OCI-LY7 (cell line): ENCODE data around the gene IKBKE. TPM values are rescaled to one million over a fixed set of nuclear protein-coding genes. Genes with fewer than 3 reads are reported as not detected.

Source experiments
- BruUV-seq: library from RNA; stranded (reverse); fragments of 400-500 nt; replicated peaks from 2 replicates; lab custom pipeline; 2021; lab: Mats Ljungman, UMichigan
- CTCF ChIA-PET: fragments of 300-600 bp; sonication (Branson Sonifier 250); formaldehyde crosslinking; loops from one replicate; lab custom pipeline; 2022; ENCODE audit warnings: antibody characterized with exemption; ENCODE audit not compliant: unreplicated experiment; lab: Charles Lee
- POLR2A ChIA-PET: fragments of 300-600 bp; sonication (Branson Sonifier 250); formaldehyde crosslinking; loops from one replicate; lab custom pipeline; 2022; ENCODE audit warnings: antibody characterized with exemption; lab: Charles Lee
- DNase-seq: peaks from one replicate; pipeline ENCODE4 v3.0.0-alpha.2; 2015; ENCODE audit warnings: low spot score
- H2AFZ ChIP-seq: fragments of 200-600 bp; sonication (generic), shearing (Covaris generic); 2 replicates; pipeline ENCODE4 v1.6.1; 2014; ENCODE audit warnings: mild to moderate bottlenecking, antibody characterized with exemption, low read length, moderate library complexity
- H3K27ac ChIP-seq: fragments of 200-600 bp; sonication (generic); 2 replicates; pipeline ENCODE4 v1.5.1; 2014; ENCODE audit warnings: mixed run types, low read depth, mild to moderate bottlenecking, moderate library complexity, low read length, inconsistent platforms; ENCODE audit not compliant: poor library complexity, severe bottlenecking
- H3K36me3 ChIP-seq: fragments of 200-600 bp; sonication (generic); 2 replicates; pipeline ENCODE4 v1.6.1; 2014; ENCODE audit warnings: mild to moderate bottlenecking, antibody characterized with exemption, low read length, moderate library complexity, mixed read lengths; ENCODE audit not compliant: insufficient read depth
- H3K4me1 ChIP-seq: fragments of 200-600 bp; sonication (generic); 2 replicates; pipeline ENCODE4 v1.5.1; 2014; ENCODE audit warnings: mild to moderate bottlenecking, low read length; ENCODE audit not compliant: insufficient read depth, poor library complexity, severe bottlenecking
- H3K4me2 ChIP-seq: fragments of 200-600 bp; sonication (generic); 2 replicates; pipeline ENCODE4 v1.6.1; 2014; ENCODE audit warnings: mild to moderate bottlenecking, low read length
- H3K4me3 ChIP-seq: fragments of 200-600 bp; sonication (generic); 2 replicates; pipeline ENCODE4 v1.5.1; 2014; ENCODE audit warnings: mild to moderate bottlenecking, low read depth, low read length; ENCODE audit not compliant: poor library complexity, severe bottlenecking
- H3K79me2 ChIP-seq: fragments of 200-600 bp; sonication (generic); 2 replicates; pipeline ENCODE4 v1.6.1; 2016; ENCODE audit warnings: low read depth, mild to moderate bottlenecking, low read length, moderate library complexity, mixed read lengths; ENCODE audit not compliant: insufficient read depth
- H3K9me2 ChIP-seq: fragments of 200-600 bp; sonication (generic); 2 replicates; pipeline ENCODE4 v1.6.1; 2016; ENCODE audit warnings: mild to moderate bottlenecking, low read length, mixed read lengths; ENCODE audit not compliant: insufficient read depth
- H3K9me3 ChIP-seq: fragments of 200-600 bp; sonication (generic); 2 replicates; pipeline ENCODE4 v1.6.1; 2014; ENCODE audit warnings: mild to moderate bottlenecking, mixed run types, low read length, mixed read lengths
- H4K20me1 ChIP-seq: fragments of 200-600 bp; sonication (generic); 2 replicates; pipeline ENCODE4 v1.6.1; 2014; ENCODE audit warnings: mild to moderate bottlenecking, antibody characterized with exemption, low read length, moderate library complexity, mixed read lengths; ENCODE audit not compliant: insufficient read depth
- EZH2phosphoT487 ChIP-seq: fragments of 200-600 bp; sonication (generic); IDR thresholded peaks from 2 replicates; pipeline ENCODE4 v1.6.1; 2018; ENCODE audit warnings: low read depth, borderline replicate concordance, mild to moderate bottlenecking, mixed run types, antibody characterized with exemption, low read length, moderate library complexity, mixed read lengths
- intact Hi-C: fragments of 100-400 bp; cut with micrococcal nuclease; formaldehyde crosslinking; loops from one replicate; pipeline ENCODE4 v1.10.0; 2022; ENCODE audit not compliant: unreplicated experiment
- total RNA-seq, 2 experiments: library from RNA; depleted of rRNA in 1 of 2; stranded (reverse); fragments of >200 nt in 1 of 2; shearing (Covaris generic) in 1 of 2; gene quantifications; 2 replicates each; pipeline ENCODE4 v1.2.3, GENCODE V29; 2014 to 2022
- TF ChIP-seq, protein P1 (sequence below): fragments of 200-600 bp; sonication (generic); conservative IDR thresholded peaks from 2 replicates; pipeline ENCODE4 v1.5.1; 2014; ENCODE audit warnings: mild to moderate bottlenecking, antibody characterized with exemption, low read length, moderate library complexity, mixed read lengths

The IKBKE gene
- total RNA-seq, 2 experiments from 2014 or later: 23.9 to 38.5 TPM

DNA sequence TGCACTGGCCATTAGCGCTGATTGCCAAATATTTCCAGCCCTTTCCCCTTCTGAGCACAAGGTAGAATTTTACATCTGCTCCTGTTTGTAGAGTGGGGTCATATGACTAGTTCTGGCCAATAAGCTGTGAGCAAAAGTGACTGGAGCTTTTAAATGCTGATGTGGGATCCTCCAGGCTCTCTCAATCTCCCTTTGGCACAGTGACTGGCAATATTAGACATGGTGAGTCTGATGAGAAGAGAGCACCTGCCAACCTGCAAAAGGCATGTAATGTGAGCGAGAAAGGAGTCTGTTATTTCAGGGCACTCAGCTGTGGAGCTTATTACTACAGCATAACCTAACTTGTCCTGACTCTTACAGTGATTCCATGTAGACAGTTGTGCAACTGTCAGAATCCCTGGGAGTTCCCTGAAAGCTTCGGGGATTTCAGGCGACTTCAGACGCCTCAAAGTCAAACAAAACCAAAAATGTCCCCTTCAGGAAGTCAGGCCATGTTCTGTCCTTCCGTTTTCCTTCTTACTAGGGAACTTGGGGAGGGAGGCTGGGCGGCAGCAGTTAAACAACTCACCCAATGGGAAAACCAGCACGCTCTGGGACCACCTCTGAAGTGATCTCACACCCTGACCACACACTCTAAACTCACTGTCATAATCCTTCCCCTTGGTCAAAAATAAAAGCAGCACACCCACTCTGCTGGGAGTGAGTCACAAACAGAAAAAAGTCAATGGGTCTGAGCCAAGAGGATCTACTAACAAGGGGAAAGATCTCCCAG, 33.5 kb downstream of the IKBKE start:
- no peaks in the 10 kb centered on the region for H3K9me3 ChIP-seq
- H2AFZ ChIP-seq: no peak overlapping the region
- 0 out of 2 replicates have a peak, but pooled peaks cover 1% of the 10 kb centered on the region for H3K36me3 ChIP-seq
- H3K4me3 ChIP-seq: no peak overlapping the region
- H3K79me2 ChIP-seq: no peaks in the 10 kb centered on the region
- no peaks in the 10 kb centered on the region for H4K20me1 ChIP-seq
- intact Hi-C loops: no loop called here
- DNase-seq: no peak
- H3K9me2 ChIP-seq: no peaks in the 10 kb centered on the region
- POLR2A ChIA-PET: interaction anchor here (1.1 kb wide), 1 partner anchor 379 kb away, joined by 3 read pairs; no protein-coding TSS in a partner anchor
- BruUV-seq: no TSS peak
- H3K4me2 ChIP-seq: no peak overlapping the region
- no peak overlapping the region for H3K27ac ChIP-seq
- H3K4me1 ChIP-seq: no peaks in the 10 kb centered on the region
- TF ChIP-seq EZH2phosphoT487: no peak
- TF ChIP-seq, protein P1, sequence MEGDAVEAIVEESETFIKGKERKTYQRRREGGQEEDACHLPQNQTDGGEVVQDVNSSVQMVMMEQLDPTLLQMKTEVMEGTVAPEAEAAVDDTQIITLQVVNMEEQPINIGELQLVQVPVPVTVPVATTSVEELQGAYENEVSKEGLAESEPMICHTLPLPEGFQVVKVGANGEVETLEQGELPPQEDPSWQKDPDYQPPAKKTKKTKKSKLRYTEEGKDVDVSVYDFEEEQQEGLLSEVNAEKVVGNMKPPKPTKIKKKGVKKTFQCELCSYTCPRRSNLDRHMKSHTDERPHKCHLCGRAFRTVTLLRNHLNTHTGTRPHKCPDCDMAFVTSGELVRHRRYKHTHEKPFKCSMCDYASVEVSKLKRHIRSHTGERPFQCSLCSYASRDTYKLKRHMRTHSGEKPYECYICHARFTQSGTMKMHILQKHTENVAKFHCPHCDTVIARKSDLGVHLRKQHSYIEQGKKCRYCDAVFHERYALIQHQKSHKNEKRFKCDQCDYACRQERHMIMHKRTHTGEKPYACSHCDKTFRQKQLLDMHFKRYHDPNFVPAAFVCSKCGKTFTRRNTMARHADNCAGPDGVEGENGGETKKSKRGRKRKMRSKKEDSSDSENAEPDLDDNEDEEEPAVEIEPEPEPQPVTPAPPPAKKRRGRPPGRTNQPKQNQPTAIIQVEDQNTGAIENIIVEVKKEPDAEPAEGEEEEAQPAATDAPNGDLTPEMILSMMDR: no peak
- CTCF ChIA-PET: no interaction called here

DNA sequence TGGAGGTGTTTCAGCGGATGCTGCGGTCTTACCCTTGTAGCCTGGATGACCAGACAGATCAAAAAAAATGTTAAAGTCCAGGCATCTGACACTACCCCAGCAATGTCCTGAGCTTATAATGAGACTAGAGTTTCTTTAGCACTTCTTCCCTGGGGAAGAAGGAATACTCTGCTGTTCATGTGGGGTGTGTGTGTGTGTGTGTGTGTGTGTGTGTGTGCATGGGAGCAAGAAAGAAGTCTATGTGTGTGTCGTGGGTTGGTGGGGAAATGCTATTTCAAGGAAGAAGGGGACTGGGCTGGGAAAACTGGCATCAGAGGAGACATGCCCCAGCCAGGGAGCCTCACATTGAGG, 34.1 kb downstream of the IKBKE start:
- no peak overlapping the region for H2AFZ ChIP-seq
- no peak overlapping the region for H3K4me2 ChIP-seq
- no peak for DNase-seq
- no TSS peak for BruUV-seq
- H3K4me1 ChIP-seq: no peaks in the 10 kb centered on the region
- no peaks in the 10 kb centered on the region for H3K9me2 ChIP-seq
- no peaks in the 10 kb centered on the region for H3K9me3 ChIP-seq
- no peak overlapping the region for H3K4me3 ChIP-seq
- CTCF ChIA-PET: no interaction called here
- POLR2A ChIA-PET: no interaction called here
- no peaks in the 10 kb centered on the region for H3K36me3 ChIP-seq
- H3K79me2 ChIP-seq: no peaks in the 10 kb centered on the region
- TF ChIP-seq, protein P1: no peak
- TF ChIP-seq EZH2phosphoT487: no peak
- H4K20me1 ChIP-seq: no peaks in the 10 kb centered on the region
- intact Hi-C loops: no loop called here
- no peak overlapping the region for H3K27ac ChIP-seq

DNA sequence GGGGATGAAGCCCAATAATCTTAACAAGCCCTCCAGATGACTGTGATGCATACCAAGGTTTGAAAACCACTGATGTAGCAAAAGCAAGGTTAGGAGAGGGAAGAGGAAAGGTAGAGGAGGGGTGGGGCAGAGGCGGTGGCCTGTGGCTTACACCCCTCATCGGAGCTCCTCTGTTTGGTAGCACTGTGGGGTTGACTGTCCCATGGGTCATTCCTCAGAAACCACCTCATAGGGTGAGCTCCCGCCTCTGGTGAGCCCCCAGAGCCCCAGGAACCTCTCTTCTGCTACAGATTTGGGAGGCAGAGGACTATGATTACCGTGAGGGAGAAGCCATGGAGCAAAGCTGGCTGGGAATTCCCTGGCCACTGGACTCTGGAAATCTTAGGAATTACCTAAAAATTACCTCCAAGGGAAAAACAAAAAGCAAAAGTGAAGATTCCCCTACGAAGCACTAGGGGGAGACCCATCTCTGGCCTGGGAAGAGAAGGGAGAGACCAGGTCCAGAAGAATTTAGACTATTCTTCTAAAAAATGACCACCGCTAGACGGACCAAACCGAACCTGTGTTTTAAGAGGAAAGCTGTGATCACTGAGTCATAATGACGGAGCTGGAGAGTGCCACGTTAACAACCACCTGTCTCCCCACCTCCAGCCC, 35.6 kb downstream of the IKBKE start:
- Histone ChIP-seq H3K27ac (no peak overlapping the region), H3K4me1 (no peaks in the 10 kb centered on the region), H3K9me2 (no peaks in the 10 kb centered on the region), H3K79me2 (no peaks in the 10 kb centered on the region), H3K4me2 (no peak overlapping the region), H4K20me1 (no peaks in the 10 kb centered on the region), H3K4me3 (no peak overlapping the region), H2AFZ (no peak overlapping the region), H3K36me3 (no peaks in the 10 kb centered on the region), H3K9me3 (no peaks in the 10 kb centered on the region)
- DNase-seq: no peak
- CTCF ChIA-PET: no interaction called here
- TF ChIP-seq, protein P1: peak; percentile 73
- no peak for TF ChIP-seq EZH2phosphoT487
- BruUV-seq: no TSS peak
- intact Hi-C loops: no loop called here
- POLR2A ChIA-PET: interaction anchor here (0.5 to 0.6 kb wide), 2 partner anchors 40 to 76 kb away, joined by 3 to 4 read pairs; no protein-coding TSS in a partner anchor
